ENCODE data around the gene MAT2B. TPM values are rescaled to one million over a fixed set of nuclear protein-coding genes. Genes with fewer than 3 reads are reported as not detected.

MAT2B gene
- total and polyA plus RNA-seq, 9 of the 15 experiments (the other 6 are each of a cell fraction or from before 2014, with no cell fraction given): 32.0 to 57.7 (median 43.6) TPM

DNA sequence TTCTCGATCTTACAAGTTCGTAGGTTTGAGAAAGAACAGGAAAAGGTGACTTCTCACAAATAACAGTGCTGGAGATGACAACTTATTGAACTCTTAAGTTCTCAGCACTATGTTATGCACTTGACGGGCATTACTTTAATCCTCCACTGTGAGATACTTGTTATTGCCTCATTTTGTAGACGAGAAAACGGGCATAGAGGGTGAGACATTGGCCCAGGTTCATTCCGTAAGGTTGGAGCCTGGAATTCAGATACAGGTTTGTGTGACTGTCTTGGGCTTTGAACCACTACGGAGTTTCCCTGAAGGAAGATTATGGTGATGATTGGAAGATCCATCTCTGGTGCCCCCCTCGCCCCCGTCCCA, 657 bp downstream of the MAT2B start (continued):
- TF ChIP-seq, protein P1, sequence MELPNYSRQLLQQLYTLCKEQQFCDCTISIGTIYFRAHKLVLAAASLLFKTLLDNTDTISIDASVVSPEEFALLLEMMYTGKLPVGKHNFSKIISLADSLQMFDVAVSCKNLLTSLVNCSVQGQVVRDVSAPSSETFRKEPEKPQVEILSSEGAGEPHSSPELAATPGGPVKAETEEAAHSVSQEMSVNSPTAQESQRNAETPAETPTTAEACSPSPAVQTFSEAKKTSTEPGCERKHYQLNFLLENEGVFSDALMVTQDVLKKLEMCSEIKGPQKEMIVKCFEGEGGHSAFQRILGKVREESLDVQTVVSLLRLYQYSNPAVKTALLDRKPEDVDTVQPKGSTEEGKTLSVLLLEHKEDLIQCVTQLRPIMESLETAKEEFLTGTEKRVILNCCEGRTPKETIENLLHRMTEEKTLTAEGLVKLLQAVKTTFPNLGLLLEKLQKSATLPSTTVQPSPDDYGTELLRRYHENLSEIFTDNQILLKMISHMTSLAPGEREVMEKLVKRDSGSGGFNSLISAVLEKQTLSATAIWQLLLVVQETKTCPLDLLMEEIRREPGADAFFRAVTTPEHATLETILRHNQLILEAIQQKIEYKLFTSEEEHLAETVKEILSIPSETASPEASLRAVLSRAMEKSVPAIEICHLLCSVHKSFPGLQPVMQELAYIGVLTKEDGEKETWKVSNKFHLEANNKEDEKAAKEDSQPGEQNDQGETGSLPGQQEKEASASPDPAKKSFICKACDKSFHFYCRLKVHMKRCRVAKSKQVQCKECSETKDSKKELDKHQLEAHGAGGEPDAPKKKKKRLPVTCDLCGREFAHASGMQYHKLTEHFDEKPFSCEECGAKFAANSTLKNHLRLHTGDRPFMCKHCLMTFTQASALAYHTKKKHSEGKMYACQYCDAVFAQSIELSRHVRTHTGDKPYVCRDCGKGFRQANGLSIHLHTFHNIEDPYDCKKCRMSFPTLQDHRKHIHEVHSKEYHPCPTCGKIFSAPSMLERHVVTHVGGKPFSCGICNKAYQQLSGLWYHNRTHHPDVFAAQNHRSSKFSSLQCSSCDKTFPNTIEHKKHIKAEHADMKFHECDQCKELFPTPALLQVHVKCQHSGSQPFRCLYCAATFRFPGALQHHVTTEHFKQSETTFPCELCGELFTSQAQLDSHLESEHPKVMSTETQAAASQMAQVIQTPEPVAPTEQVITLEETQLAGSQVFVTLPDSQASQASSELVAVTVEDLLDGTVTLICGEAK (IDR thresholded peaks at IDR 0.05): no peak
- TF ChIP-seq, protein P1 (CRISPR knock-in tag; IDR thresholded peaks at IDR 0.05): no peak
- TF ChIP-seq, protein P2, sequence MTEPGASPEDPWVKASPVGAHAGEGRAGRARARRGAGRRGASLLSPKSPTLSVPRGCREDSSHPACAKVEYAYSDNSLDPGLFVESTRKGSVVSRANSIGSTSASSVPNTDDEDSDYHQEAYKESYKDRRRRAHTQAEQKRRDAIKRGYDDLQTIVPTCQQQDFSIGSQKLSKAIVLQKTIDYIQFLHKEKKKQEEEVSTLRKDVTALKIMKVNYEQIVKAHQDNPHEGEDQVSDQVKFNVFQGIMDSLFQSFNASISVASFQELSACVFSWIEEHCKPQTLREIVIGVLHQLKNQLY (CRISPR knock-in tag; conservative IDR thresholded peaks at IDR 0.05): no peak
- no peak for TF ChIP-seq MECOM (CRISPR knock-in tag; IDR thresholded peaks at IDR 0.05)
- TF ChIP-seq ZNF589 (CRISPR knock-in tag; IDR thresholded peaks at IDR 0.05; ENCODE audit: low read depth): no peak
- no peak for TF ChIP-seq PHF8 (IDR thresholded peaks at IDR 0.05; ENCODE audit: borderline replicate concordance, low read length)
- no peak for TF ChIP-seq KDM5B (IDR thresholded peaks at IDR 0.05; ENCODE audit: insufficient replicate concordance, low read depth, low read length)
- no peak for TF ChIP-seq NCOA6 (IDR thresholded peaks at IDR 0.05)
- TF ChIP-seq, protein P3, sequence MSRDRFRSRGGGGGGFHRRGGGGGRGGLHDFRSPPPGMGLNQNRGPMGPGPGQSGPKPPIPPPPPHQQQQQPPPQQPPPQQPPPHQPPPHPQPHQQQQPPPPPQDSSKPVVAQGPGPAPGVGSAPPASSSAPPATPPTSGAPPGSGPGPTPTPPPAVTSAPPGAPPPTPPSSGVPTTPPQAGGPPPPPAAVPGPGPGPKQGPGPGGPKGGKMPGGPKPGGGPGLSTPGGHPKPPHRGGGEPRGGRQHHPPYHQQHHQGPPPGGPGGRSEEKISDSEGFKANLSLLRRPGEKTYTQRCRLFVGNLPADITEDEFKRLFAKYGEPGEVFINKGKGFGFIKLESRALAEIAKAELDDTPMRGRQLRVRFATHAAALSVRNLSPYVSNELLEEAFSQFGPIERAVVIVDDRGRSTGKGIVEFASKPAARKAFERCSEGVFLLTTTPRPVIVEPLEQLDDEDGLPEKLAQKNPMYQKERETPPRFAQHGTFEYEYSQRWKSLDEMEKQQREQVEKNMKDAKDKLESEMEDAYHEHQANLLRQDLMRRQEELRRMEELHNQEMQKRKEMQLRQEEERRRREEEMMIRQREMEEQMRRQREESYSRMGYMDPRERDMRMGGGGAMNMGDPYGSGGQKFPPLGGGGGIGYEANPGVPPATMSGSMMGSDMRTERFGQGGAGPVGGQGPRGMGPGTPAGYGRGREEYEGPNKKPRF (IDR thresholded peaks at IDR 0.05; ENCODE audit: low read depth, low read length): no peak
- no peak; the same call in 1 of the 2 replicates for TF ChIP-seq ZNF431 (CRISPR knock-in tag; IDR thresholded peaks at IDR 0.05)
- TF ChIP-seq, protein P4, sequence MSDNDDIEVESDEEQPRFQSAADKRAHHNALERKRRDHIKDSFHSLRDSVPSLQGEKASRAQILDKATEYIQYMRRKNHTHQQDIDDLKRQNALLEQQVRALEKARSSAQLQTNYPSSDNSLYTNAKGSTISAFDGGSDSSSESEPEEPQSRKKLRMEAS (CRISPR knock-in tag; IDR thresholded peaks at IDR 0.05): no peak
- no peak for TF ChIP-seq ZZZ3 (IDR thresholded peaks at IDR 0.05)
- no peak for TF ChIP-seq BRCA1 (IDR thresholded peaks at IDR 0.05)
- no peak for TF ChIP-seq BRCA1 (CRISPR knock-in tag; IDR thresholded peaks at IDR 0.05)
- no peak for TF ChIP-seq ZNF584 (CRISPR knock-in tag; IDR thresholded peaks at IDR 0.05; ENCODE audit: low read depth)
- TF ChIP-seq SUPT5H (IDR thresholded peaks at IDR 0.05): no peak

Data from K562 (cell line).